HG03108 (cell line): ENCODE data around the gene C19orf67.

Source experiments
- ATAC-seq: cut with Tn5 transposase; IDR thresholded peaks from one replicate; pipeline ENCODE4 v1.9.1; 2021; ENCODE audit warnings: moderate library complexity; ENCODE audit not compliant: unreplicated experiment

Gene C19orf67

GRCh38 chr19:14031719-14032480, 53.7 kb downstream of the C19orf67 start, which contains the start of gene IL27RA:
IL27RA (plus strand) TSS chr19:14031762; CDS start chr19:14031873, 111 bp downstream.
- ATAC-seq = peak; percentile 58
